HCEC 1CT (cell line): ENCODE results near the gene AP1M1.

Source experiments
- DNase-seq: peaks from one replicate; pipeline ENCODE4 v3.0.0-alpha.2; 2017

Gene AP1M1

DNA sequence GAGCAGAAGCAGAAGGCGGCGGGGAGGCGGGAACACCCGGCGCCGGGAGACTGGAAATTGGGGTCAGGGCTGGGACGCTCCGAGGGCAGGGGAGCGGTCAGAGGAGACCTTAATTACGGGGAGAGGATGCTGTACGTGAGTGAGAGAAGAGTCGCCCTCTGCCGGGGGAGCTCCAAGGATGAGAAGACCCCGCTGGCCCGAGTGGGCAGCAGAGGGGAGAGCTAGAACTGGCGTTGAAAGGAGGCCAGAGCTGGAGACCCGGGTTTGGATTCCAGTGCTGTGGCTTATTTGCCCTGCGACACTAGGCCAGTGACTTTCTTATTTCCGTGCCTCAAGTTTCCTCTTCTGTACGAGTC is 12.0 kb upstream of the AP1M1 start:
- DNase-seq, result peak; percentile 18

DNA sequence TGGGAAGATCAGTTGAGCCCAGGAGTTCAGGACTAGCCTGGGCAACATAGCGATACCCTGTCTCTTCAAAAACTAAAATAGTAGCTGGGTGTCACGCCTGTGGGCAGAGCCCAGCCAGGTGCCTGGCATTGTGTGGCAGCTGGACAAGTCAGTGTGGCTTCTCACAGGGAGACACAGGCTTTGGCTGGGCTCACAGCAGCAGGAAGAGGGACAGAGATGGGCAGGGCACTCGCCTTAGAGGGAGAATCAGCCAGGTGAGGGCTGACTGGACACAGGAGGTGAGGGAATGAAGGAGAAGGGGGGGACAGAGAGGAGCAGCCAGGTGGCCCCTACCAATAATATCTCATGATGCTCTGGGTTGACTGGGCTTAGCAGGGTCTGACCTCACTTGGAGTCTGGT is 9.2 kb upstream of the AP1M1 start:
- DNase-seq, result no peak

DNA sequence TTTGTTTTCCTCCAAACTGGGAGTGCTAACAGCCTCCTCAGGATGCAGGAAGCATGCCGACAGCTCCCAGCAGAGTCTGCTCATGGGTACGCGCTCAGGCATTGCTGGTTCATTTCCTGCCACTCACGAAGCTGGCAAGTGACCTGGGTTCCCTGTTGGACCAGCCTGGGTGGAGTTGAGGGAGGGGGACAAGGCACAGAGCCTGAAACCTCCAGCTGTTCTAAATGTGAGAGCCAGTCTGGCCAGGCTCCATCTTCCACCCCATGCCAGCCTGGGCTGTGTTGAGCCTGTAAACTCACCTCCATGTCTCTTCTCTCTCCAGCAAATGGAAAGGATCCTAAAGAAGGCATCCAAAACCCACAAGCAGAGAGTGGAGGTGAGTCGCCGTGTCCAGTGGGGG is 7.5 kb upstream of the AP1M1 start:
- no peak for DNase-seq

- no peak for DNase-seq
These were observed 7.0 kb upstream of the AP1M1 start for GRCh38 chr19:16190736-16191135.

DNA sequence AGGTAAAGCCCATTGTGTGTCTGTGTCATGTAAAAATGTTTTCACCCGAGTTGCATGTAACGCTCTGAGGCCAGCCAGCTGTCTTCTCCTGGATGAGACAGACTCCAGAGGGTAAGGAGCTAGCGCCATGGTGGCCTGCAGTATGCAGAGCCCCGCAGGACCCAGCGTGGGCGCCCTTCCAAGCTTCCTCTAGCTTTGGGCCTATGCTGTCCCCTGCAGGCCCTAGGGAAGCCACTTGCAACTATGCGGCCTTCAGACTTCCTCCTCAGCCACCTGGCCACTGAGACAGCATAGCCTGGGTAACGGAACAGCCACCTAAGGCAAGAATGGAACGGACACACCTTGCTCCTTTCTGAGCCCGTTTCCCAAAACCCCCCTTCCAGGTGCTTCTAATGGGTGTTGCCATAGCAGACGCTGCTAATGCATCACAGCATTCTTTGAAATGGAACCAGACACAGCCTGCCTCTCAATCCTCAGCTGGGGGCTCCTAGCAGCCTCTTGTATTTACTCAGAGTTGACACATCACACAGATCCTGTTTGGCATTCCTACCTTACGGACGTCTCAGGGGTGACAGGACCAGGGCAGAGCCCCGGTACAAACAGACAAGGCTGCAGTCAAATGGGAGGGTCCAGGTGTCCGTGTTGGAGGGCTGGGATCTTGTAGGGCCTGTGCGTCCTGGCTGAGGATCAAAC is 6.3 kb upstream of the AP1M1 start:
- DNase-seq, result no peak

DNA sequence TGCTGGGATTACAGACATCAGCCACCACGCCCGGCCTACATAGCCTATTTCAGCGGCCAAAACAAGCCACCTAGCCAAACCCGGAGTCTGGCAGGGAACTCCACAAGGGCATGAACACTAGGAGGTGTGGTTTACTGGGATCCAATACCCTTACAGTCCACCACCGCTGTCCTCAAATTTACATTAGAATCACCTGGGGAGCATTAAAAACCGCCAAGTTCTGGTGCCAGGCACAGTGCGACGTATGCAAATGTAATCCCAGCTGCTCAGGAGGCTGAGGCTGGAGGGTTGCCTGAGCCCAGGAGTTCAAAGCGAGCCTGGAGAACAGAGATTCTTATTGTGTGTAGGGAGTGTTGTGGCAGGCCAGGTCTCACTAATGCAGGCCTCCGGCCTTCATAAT is 4.2 kb upstream of the AP1M1 start:
- no peak for DNase-seq

GRCh38 chr19:16197188-16197621 is 506 bp upstream of the AP1M1 start:
- DNase-seq, result peak; percentile 96

GRCh38 chr19:16198370-16198651 is 600 bp downstream of the AP1M1 start:
- DNase-seq, result no peak

- no peak for DNase-seq
These were observed 1.7 kb downstream of the AP1M1 start for GRCh38 chr19:16199275-16199932.

DNA sequence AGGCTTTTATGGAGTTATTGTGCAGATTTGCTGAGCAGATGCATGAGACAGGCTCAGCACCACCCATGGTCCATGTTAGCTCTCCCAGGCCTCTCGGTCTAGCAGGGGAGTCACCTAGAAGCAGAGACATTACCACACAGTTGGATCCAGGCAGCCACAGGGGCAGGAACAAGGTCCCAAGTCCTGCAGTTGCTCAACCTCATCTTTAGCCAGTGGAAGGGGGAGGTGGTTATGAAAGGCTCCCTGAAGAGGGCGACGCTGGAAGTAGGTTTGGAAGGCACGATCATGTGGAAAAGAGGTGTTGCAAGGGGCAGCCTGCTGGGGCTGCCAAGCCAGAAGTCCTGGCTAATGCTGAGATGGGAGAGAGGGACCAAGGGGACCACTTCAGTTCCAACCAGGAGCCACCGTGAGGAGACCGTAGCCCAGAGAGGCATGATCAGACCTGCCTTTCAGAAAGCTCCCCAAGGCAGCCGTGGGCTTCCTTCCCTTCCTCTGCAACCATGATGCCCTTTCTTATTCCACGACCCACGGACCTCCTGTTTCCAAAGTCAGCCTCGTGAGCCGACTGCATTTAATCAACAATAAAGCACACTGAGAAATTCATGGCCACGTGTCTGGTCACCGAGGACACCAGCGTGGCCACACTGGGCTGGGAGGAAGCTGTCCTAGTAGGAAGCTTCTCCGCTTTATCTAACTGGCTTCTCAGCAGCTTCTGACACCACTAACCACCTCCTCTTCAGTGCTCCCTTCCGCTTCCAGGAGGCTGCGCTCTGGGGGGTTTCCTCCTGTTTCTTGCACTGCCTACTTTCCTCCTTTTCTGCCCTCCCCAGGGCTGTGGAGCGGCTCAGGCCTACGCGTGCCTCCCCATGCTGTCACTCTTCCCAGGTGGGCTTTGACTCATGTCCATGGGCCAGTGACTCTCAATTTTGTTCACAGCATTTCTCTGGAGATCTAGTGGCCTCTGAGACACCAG is 2.6 kb downstream of the AP1M1 start:
- peak; percentile 12 for DNase-seq

DNA sequence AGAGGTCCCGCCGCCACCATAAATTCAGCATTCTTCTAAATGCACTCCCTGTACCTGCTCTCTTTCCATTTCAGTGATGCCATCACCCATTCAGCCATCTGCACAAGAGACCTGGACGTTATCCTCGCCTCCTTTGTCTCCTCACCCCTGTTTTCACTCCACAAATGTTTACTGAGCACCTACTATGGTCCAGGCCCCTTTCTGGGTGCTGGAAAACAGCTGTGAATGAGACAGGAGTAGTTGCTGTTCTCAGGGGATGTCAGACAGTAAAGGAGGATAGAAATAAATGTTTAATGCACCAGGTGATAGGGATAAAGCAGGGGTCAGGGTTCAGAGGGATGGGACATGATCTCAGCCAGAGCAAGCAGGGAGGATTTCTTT is 3.3 kb downstream of the AP1M1 start:
- no peak for DNase-seq

DNA sequence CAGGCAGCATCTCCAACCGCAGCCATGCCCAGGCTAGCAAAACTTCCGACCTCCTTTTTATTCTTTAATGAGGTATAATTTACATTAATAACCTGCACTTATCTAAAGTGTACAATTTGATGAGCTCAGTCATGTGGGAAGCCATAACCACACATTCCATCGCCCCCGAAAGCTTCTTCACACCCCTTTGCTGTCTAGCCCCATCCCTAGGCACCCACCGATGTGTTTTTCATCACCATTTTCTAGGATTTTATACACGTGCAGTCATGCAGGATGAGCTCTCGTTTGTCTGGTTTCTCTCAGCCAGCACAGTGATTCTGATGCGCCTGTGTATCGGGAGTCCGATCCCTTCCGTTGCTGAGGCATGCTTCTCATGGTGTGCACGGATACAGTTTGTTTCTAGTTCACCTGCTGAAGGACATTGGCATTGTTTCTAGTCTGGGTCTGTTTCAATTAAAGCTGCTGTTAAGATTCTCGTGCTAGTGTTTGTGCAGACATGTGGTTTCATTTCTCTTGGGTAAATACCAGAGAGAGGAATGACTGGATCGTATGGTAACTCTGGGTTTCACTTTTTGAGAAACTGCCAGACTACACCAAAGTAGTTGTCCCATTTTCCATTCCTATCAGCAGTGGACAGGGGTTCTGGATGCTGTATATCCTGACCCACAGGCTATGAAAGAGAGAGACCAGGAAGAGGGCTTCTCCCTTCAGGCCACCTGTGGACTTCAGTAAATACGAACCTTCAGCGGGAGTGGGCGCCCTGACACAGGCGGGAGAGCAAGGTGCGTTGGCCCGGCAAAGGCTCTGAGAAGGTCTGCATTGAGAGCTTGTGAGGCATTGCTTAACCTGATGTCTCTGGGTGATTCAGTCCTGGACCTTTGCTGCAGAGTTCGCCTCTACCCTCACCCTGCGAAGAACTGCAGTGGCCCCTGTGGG is 4.9 kb downstream of the AP1M1 start:
- DNase-seq, result no peak

GRCh38 chr19:16203256-16204004 is 5.7 kb downstream of the AP1M1 start:
- no peak for DNase-seq

- DNase-seq, result no peak
These were observed 6.2 kb downstream of the AP1M1 start for GRCh38 chr19:16204005-16204294.

DNA sequence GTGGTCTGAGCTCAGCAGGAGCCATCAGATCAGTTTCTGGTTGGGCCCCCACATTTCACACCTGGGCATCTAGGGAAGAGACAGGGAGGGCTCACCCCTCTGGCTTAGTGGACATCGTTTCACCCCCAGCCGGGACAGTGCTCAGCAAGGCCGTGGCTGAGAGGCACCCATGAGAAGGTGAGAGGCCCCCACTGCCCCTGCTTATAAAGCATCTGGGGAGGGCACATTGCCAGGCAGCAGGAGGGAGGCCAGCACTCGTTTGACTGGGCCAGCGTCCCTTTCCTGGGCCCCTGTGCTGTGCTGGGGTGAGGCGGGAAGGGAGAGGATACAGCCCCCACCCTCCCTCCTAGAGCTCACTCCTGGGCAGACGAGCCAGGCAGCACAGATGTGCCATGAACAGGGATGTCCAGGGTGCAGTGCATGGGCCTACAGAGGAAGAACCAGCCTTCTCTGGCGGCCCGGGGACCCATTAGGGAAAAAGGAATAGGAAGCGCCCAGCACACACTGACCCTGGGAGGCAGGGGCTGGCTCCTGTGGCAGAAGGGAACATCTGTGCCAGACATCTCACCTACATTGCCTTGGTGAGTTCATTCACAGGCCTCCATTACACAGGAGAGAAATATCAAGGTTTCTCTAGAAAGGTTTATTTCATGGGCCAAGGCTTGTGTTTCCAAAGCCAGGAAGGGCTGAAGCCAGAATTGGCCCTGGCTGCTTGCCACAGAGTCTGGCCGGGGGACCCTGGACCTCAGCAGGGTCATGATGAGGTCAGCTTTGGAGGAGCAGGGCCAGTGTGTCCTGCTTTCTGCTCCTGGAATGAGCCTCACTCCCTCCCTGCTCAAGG is 7.7 kb downstream of the AP1M1 start:
- no peak for DNase-seq

DNA sequence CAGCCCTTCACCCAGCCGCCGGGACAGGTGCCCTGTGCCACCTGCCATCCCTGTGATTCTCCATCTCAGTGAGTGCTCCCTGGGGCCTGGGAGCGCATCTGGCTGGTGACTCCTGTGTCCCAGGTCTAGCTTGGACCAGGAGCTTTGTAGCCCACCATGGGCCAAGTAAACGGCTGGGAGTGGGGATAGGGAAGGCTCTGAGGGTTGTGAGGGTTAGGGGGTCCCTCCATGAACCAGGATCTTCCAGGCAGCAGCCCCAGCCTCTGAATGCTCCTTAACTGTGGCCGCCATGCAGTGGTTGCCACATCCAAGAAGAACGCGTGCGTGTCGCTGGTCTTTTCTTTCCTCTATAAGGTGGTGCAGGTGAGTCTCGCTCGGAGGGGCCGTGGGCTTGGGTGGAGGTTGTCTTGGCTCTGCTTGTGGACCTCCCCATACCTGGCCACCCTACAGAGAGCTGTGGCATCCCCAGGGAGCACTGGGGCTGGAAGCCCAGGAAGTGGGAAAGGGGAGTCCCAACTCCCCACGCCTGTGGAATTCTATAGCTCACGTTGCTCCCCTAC is 8.4 kb downstream of the AP1M1 start:
- no peak for DNase-seq

GRCh38 chr19:16206637-16207036 is 8.9 kb downstream of the AP1M1 start:
- DNase-seq, result no peak

DNA sequence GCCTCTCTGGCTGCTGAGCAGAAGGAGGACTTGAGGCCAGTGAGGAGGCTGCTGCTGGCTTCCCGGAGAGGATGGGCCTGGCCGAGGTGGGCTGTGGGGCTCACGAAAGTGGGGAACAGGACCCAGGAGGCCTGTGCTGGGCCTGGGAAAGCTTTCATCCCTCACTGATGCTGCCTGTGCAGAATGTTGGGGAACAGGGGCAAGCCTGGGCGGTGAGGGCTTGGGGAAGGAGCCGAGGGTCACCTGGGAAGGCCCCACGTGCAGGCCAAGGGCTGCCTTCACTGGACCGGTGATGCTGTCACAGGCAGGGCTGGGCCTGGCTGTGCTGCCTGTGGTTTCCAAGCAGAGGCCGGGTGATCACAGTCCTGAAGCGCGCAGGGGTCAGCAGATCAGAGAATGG is 9.4 kb downstream of the AP1M1 start:
- no peak for DNase-seq

DNA sequence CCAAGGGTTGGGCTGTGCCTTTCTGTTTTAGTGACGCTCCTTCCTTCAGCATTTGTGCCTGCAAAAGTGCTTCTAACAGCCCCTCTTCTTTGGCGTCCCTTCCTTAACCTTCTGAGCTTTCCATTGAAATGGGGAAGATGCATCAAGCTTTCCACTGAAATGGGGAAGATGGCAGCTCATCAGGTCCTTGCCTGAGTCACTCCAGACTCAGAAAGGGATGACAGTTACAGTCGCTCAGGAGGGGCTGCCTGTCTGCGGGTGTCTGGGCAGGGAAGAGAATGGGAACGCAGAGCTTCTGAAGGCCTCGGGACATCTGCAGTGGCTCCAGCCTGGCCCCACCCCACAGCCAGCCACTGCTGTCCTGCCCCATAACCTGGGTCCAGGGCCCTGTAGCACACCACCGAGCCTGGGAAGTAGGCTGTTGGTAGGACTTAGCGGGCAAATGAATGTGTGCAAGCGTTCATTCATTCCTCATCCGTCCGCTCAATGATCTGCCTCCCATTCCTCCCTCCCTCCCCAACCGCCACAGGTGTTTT is 9.8 kb downstream of the AP1M1 start:
- DNase-seq, result no peak

DNA sequence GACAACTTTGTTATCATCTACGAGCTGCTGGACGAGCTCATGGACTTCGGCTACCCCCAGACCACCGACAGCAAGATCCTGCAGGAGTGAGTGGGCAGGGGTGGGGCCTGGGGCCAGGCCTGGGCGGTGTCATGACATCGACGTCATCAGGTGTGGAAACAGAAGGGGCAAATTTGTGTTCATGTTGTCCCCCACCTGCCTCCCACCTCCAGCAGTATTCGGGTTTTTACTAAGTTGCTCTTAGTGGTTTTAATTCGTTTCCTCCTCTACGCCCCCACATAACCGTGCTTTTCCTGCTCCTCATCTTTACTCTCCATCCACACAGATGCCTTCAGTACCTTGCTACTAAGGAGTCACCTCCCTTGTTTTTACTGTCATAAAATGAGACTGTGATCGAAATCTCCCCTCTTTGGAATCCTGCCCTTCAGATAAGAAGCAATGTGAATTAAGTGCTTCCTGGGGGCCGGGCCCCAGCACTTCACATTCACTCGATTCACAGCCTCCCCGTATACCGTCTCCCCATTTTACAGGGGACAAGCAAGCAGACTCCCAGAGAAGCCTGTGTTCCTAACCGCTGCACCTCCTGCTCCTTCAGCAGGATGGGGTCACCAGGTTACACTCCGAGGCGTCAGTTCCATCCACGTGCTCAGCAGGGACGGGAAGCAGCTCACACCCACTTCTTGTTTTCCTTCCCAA is 10.5 kb downstream of the AP1M1 start:
- DNase-seq, result no peak
